ENCODE results near the gene RTP2. TPM values are rescaled to one million over a fixed set of nuclear protein-coding genes. Genes with fewer than 3 reads are reported as not detected.

The RTP2 gene
- total and polyA plus RNA-seq, 2 experiments from 2014 or later: not detected

- no peak overlapping the region for H3K4me2 ChIP-seq
- H3K27ac ChIP-seq (ENCODE audit: low read depth): no peak overlapping the region
- peaks cover 8% of the 10 kb centered on the region; the same call in 1 of the 2 replicates for H3K4me1 ChIP-seq (ENCODE audit: insufficient read depth)
- H4K20me1 ChIP-seq (replicated peaks; ENCODE audit: insufficient read depth): 0 out of 2 replicates have a peak, but pooled peaks cover 2% of the 10 kb centered on the region
- H3K36me3 Mint-ChIP-seq (ENCODE audit: low read depth): no peaks in the 10 kb centered on the region
- H3K27me3 ChIP-seq (ENCODE audit: insufficient read depth): peaks cover 23% of the 10 kb centered on the region
- no peaks in the 10 kb centered on the region for H3K9me2 ChIP-seq (ENCODE audit: insufficient read depth)
- no peak overlapping the region for H2AFZ ChIP-seq
- no peaks in the 10 kb centered on the region for H3K36me3 ChIP-seq (ENCODE audit: insufficient read depth)
- ATAC-seq (no peak), DNase-seq (ENCODE audit: low spot score) (no peak)
- H3K27me3 Mint-ChIP-seq (ENCODE audit: insufficient read depth, low read depth, poor library complexity): peaks cover 25% of the 10 kb centered on the region
- no peaks in the 10 kb centered on the region for H3K79me2 ChIP-seq (replicated peaks; ENCODE audit: insufficient read depth)
- TF ChIP-seq REST (IDR thresholded peaks at IDR 0.05; ENCODE audit: unreplicated experiment) (no peak), EZH2phosphoT487 (IDR thresholded peaks at IDR 0.05; ENCODE audit: unreplicated experiment) (no peak), ETS1 (IDR thresholded peaks at IDR 0.05) (no peak), ZNF114 (CRISPR knock-in tag; IDR thresholded peaks at IDR 0.05) (no peak), ZNF462 (CRISPR knock-in tag; IDR thresholded peaks at IDR 0.05) (no peak), NANOG (IDR thresholded peaks at IDR 0.05; ENCODE audit: borderline replicate concordance) (no peak), EZH2 (IDR thresholded peaks at IDR 0.05; ENCODE audit: low read depth, unreplicated experiment) (no peak)
- H3K4me3 Mint-ChIP-seq: no peak overlapping the region
- H3F3A ChIP-seq (replicated peaks; ENCODE audit: low read depth): no peaks in the 10 kb centered on the region; the same call in 1 of the 2 replicates
- H3K9me3 Mint-ChIP-seq: no peaks in the 10 kb centered on the region
- H3K4me1 Mint-ChIP-seq: peaks cover 8% of the 10 kb centered on the region
- no peak overlapping the region for H3K27ac Mint-ChIP-seq
- no peak overlapping the region for H3K4me3 ChIP-seq
Observed at GRCh38 chr3:187667526-187667925, 34.8 kb downstream of the RTP2 start.

Measured in GM23338 (cell line).